OCI-LY3 (cell line): ENCODE measurements around the gene AMMECR1.
"Not testable (repeated sequence)": the region's sequence is repeated elsewhere in the genome, so short reads cannot be mapped to it uniquely, and the experiment has no call there.

Experiments used
- H2AFZ ChIP-seq: fragments of 200-600, 300-600 bp; shearing (Covaris generic); 2 replicates; pipeline ENCODE4 v1.6.0; 2014; ENCODE audit warnings: antibody characterized with exemption, low read depth, low read length
- H3K27ac ChIP-seq: fragments of 200-600, 300-600 bp; sonication (generic); 2 replicates; pipeline ENCODE4 v1.5.1; 2014; ENCODE audit warnings: mild to moderate bottlenecking, low read length, moderate library complexity, mixed read lengths
- H3K27me3 ChIP-seq: fragments of 200-600, 300-600 bp; sonication (generic); 2 replicates; pipeline ENCODE4 v1.6.1; 2014; ENCODE audit warnings: low read depth, low read length, mixed read lengths
- H3K36me3 ChIP-seq: fragments of 200-600, 300-600 bp; sonication (generic); replicated peaks from 2 replicates; pipeline ENCODE3; 2014; ENCODE audit warnings: low read depth, low read length, mixed read lengths
- H3K4me1 ChIP-seq: fragments of 300-600, 200-600 bp; sonication (generic); 2 replicates; pipeline ENCODE4 v1.6.1; 2014; ENCODE audit warnings: low read length, mixed read lengths
- H3K4me2 ChIP-seq: fragments of 200-600, 300-600 bp; sonication (generic); 2 replicates; pipeline ENCODE4 v1.6.1; 2014; ENCODE audit warnings: low read length, mixed read lengths
- H3K4me3 ChIP-seq: fragments of 300-600, 200-600 bp; sonication (generic); 2 replicates; pipeline ENCODE4 v1.5.1; 2014; ENCODE audit warnings: antibody characterized with exemption, mild to moderate bottlenecking, low read length, moderate library complexity
- H3K79me2 ChIP-seq: fragments of 300-600, 200-600 bp; shearing (Covaris generic); 2 replicates; pipeline ENCODE4 v1.6.1; 2014; ENCODE audit warnings: mild to moderate bottlenecking, low read length, mixed read lengths
- H3K9ac ChIP-seq: fragments of 300-600, 200-600 bp; shearing (Covaris generic); 2 replicates; pipeline ENCODE4 v1.6.0; 2014; ENCODE audit warnings: mild to moderate bottlenecking, low read length, moderate library complexity
- H3K9me3 ChIP-seq: fragments of 200-600, 300-600 bp; shearing (Covaris generic); 2 replicates; pipeline ENCODE4 v1.6.1; 2014; ENCODE audit warnings: low read length, mixed read lengths; ENCODE audit not compliant: insufficient read depth
- H4K20me1 ChIP-seq: fragments of 200-600, 300-600 bp; sonication (generic); 2 replicates; pipeline ENCODE4 v1.6.1; 2016; ENCODE audit warnings: low read length, mixed read lengths; ENCODE audit not compliant: insufficient read depth
- EZH2phosphoT487 ChIP-seq: fragments of 200-600 bp; shearing (Covaris generic); IDR thresholded peaks from 2 replicates; pipeline ENCODE4 v1.6.1; 2018; ENCODE audit warnings: antibody characterized with exemption, mixed run types, low read depth
- TF ChIP-seq, protein P1 (sequence below): fragments of 200-600, 300-600 bp; sonication (generic); IDR thresholded peaks from 2 replicates; pipeline ENCODE4 v1.5.1; 2014; ENCODE audit warnings: antibody characterized with exemption, low read length, low read depth

AMMECR1 gene

GRCh38 chrX:110241816-110242215 lies 76.1 kb downstream of the AMMECR1 start:
- Histone ChIP-seq H3K4me2 (no peak overlapping the region), H3K27me3 (no peaks in the 10 kb centered on the region), H3K36me3 (no peaks in the 10 kb centered on the region), H3K79me2 (no peaks in the 10 kb centered on the region), H2AFZ (no peak overlapping the region), H3K27ac (no peak overlapping the region), H3K4me1 (no peaks in the 10 kb centered on the region), H3K9ac (no peak overlapping the region), H3K9me3 (no peaks in the 10 kb centered on the region), H3K4me3 (no peak overlapping the region), H4K20me1 (no peaks in the 10 kb centered on the region)
- TF ChIP-seq EZH2phosphoT487 = no peak
- TF ChIP-seq, protein P1, sequence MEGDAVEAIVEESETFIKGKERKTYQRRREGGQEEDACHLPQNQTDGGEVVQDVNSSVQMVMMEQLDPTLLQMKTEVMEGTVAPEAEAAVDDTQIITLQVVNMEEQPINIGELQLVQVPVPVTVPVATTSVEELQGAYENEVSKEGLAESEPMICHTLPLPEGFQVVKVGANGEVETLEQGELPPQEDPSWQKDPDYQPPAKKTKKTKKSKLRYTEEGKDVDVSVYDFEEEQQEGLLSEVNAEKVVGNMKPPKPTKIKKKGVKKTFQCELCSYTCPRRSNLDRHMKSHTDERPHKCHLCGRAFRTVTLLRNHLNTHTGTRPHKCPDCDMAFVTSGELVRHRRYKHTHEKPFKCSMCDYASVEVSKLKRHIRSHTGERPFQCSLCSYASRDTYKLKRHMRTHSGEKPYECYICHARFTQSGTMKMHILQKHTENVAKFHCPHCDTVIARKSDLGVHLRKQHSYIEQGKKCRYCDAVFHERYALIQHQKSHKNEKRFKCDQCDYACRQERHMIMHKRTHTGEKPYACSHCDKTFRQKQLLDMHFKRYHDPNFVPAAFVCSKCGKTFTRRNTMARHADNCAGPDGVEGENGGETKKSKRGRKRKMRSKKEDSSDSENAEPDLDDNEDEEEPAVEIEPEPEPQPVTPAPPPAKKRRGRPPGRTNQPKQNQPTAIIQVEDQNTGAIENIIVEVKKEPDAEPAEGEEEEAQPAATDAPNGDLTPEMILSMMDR = no peak

DNA sequence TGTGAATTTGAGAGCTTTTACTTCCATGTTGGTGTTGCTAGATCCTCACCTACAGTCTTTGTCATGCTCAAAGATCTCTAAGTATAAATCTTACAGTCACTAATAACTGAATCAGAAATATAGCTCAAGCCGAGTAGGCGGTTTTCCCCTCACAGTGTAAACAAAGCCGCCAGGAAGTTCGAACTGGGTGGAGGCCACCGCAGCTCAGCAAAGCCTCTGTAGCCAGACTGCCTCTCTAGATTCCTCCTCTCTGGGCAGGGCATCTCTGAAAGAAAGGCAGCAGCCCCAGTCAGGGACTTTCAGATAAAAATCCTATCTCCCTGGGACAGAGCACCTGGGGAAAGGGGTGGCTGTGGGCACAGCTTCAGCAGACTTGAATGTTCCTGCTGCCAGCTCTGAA lies 79.6 kb downstream of the AMMECR1 start:
- H4K20me1 ChIP-seq, H3K79me2 ChIP-seq, H3K4me3 ChIP-seq, H3K9me3 ChIP-seq, H3K36me3 ChIP-seq, H3K4me1 ChIP-seq, H3K9ac ChIP-seq, H3K27ac ChIP-seq, H3K4me2 ChIP-seq, H3K27me3 ChIP-seq, H2AFZ ChIP-seq: not testable (repeated sequence)

GRCh38 chrX:110231485-110231884 lies 86.4 kb downstream of the AMMECR1 start:
- H3K4me1 ChIP-seq, H3K9ac ChIP-seq, H3K79me2 ChIP-seq, H3K36me3 ChIP-seq, H2AFZ ChIP-seq, H3K9me3 ChIP-seq, H3K4me2 ChIP-seq, H3K4me3 ChIP-seq, H4K20me1 ChIP-seq, H3K27ac ChIP-seq, H3K27me3 ChIP-seq: not testable (repeated sequence)

- not testable (repeated sequence) for H3K27me3 ChIP-seq, H4K20me1 ChIP-seq, H3K36me3 ChIP-seq, H3K27ac ChIP-seq, H3K9me3 ChIP-seq, H3K79me2 ChIP-seq, H3K4me1 ChIP-seq
- H2AFZ ChIP-seq = 0 out of 2 replicates have a peak overlapping the region, but pooled peaks have one; percentile 39
- H3K4me3 ChIP-seq = peak overlapping the region; percentile 75
- H3K9ac ChIP-seq = peak overlapping the region; percentile 34; the same call in 1 of the 2 replicates
- peak overlapping the region; percentile 62 for H3K4me2 ChIP-seq
These were observed 88.3 kb downstream of the AMMECR1 start for GRCh38 chrX:110229497-110230111.

DNA sequence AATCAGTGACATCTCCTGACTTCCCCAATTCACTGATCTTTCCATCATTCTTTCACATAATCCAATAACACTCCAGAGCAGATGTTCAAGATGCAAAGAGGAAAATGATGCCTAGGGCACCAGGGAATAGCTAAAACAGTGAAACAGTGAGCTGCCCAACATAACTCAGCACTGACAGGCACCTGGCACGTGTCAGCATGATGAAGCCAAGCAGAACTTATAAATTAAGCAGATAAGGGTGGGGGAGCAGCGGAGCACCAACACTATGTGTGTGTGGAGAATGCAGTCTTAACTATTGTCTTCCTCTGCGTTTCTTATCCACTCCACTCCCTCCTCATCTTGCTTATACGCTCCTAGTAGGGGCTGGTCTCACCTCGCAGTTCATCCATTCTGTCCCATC lies 89.4 kb downstream of the AMMECR1 start:
- Histone ChIP-seq H3K9ac (no peak overlapping the region), H3K79me2 (no peaks in the 10 kb centered on the region), H3K27me3 (no peaks in the 10 kb centered on the region), H4K20me1 (no peaks in the 10 kb centered on the region), H3K27ac (no peak overlapping the region), H3K36me3 (no peaks in the 10 kb centered on the region), H3K9me3 (no peaks in the 10 kb centered on the region), H3K4me2 (no peak overlapping the region), H3K4me1 (peaks cover 3% of the 10 kb centered on the region; the same call in 1 of the 2 replicates), H2AFZ (no peak overlapping the region), H3K4me3 (no peak overlapping the region)
- TF ChIP-seq EZH2phosphoT487 = no peak
- TF ChIP-seq, protein P1 = no peak
